IPS-NIHi7 (cell line): ENCODE measurements around the gene ZNF77.
"Not testable (repeated sequence)": the region's sequence is repeated elsewhere in the genome, so short reads cannot be mapped to it uniquely, and the experiment has no call there.

Source experiments
- DNase-seq: peaks from one replicate; pipeline ENCODE4 v3.0.0; 2012; ENCODE audit warnings: mixed read lengths; ENCODE audit errors: extremely low spot score

The ZNF77 gene

DNA sequence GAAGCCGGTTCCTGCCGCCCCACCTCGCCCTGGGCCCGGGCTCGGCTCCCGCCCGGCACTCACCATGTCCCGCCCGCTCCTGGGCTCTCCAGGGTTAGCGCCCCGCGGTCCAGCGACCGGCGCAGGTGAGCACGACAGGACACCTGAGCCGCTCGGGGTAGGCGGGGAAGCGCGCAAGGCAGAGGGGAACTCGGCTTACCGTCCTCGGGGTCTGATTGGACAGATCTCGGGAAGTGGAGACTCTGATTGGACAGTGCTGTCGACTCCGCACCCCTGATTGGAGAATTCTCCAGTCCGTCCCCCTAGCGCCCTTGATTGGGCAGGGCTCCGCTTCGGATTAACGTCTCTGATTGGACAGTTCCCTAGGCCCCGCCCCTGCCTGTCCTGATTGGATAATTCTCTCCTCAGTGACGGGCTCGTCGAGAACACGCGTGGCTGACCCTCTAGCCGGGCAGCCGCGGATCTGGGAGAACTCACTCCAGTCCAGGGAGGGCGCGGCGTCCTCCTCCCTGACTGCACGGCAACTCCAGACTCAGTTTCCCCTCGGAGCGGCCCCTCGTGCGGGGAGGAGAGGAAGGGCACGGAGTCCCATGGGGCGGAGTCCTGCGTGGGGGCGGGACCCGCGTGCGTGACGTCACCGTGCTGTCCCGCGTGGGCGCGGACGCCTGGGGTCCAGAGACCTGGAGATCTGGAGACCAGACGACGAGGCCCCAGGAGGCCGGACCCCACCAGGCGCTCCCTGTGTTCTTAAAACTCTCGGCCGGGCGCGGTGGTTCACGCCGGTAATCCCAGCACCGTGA is at the start of gene ZNF77:
ZNF77 (minus strand) TSS at position 197 of the 800 bp plus-strand sequence; CDS start at position 66, 131 bp downstream.
- peak; percentile 100 for DNase-seq

DNA sequence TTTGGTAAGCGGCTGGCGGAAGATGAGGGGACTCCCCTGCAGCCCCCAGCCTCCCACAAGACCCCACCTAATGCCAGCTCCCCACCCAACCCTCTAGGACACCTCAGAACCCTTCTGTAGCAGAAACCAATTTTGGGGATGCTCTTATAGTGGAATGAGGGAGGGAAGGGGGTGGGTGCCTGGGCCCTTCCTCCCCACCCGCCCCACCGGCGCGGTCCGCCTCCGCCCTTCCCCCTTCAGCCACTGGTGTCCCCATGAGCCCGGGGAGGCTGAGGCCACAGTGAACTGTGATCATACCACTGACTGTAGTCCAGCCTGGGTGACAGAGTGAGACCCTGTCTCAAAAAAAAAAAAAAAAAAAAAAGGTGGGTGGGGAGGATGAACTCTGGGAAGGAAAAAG is 48.8 kb upstream of the ZNF77 start:
- no peak for DNase-seq

- DNase-seq: no peak
Observed at GRCh38 chr19:2992958-2993357, 48.2 kb upstream of the ZNF77 start.

GRCh38 chr19:2992333-2992732 is 47.6 kb upstream of the ZNF77 start:
- not testable (repeated sequence) for DNase-seq

DNA sequence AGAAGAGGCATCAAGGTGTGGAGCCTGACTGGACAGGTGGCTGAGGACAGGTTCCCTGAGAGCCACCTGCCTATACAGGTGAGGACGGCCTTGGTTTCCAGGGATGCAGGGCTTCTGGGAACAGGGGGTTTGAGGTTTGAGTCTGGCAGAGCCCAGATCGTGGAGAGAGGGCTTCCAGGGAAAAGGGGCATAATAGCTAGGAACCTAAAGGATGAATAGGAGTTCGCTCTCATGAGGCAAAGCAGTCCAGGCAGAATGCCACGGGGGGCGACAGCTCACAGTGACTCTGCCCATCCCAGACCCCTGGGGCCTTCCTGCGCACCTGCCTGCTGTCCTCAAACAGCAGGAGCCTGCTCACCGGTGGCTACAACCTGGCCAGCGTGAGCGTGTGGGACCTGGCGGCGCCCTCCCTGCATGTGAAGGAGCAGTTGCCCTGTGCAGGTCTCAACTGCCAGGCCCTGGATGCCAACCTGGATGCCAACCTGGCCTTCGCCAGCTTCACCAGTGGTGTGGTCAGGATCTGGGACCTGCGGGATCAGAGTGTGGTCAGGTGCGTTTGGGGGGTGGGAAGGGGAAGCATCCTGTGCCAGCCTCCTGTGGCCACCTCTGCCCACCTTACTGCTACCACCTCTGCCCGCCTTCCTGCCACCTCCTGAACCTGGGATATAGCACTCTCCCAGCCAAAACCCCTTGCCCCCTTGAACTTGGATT is 44.6 kb upstream of the ZNF77 start:
- no peak for DNase-seq

- DNase-seq: no peak
Observed at GRCh38 chr19:2988568-2988967, 43.8 kb upstream of the ZNF77 start.

DNA sequence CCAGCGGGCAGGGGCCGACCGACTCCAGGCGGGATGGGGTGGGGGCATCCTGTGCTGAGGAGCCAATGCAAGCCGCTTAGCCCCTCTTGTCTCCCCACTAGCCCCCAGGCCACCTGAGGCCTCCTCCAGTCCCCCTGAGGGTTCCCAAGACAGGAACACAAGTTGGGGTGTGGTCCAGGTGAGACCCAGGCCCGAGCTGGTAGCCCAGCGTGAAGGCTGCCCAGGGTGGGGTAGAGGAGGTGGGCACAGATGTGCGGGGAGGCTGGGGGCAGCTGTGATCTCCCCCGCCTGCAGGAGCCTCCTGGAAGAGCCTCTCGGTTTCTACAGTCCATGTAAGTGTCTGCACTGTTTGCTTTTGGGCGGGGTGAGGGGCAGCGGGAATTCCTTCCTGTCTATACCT is 43.0 kb upstream of the ZNF77 start:
- DNase-seq: no peak

GRCh38 chr19:2986951-2987524 is 42.3 kb upstream of the ZNF77 start:
- peak; percentile 71 for DNase-seq

GRCh38 chr19:2984215-2984528 is 39.4 kb upstream of the ZNF77 start:
- no peak for DNase-seq

DNA sequence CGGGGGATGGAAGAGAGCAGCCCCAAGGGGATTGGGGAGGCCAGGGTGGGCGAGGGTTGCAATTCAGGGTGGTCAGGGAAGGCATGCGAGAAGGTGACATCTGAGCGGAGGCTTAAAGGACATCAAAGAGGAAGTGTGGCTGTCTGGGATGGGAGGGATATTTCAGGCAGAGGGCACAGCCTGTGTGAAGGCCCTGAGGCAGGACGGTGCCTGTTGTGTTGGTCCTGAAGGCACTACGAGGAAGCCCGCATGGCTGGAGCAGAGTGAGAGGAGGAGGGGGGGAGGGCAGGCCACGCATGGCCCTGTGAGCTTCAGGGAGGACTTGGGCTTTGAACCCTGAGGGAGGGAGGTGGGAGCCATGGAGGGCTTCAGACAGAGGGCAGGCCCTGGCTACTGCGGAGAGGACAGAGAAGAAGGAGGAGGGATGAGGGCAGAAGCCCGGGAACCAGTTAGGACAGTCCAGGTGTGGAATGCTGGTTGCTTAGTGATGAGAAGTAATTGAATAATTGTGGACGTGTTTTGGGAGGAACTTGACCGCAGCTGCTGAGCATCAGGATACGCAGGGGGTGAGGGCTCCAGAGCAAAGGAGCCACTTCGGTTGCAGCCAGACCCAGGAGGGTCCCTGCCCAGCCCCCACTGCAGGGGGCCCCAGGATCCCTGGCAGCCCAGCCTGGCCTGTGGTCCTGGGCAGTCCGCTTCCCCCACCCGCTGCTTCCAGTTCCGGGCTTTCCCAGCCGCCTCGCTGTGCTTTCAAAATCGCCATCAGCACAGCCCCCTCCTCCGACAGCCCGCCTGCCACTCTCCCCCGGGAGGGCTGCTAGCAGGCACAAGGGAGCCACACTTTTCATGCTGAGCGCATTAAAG is 38.8 kb upstream of the ZNF77 start:
- peak; percentile 88 for DNase-seq

DNA sequence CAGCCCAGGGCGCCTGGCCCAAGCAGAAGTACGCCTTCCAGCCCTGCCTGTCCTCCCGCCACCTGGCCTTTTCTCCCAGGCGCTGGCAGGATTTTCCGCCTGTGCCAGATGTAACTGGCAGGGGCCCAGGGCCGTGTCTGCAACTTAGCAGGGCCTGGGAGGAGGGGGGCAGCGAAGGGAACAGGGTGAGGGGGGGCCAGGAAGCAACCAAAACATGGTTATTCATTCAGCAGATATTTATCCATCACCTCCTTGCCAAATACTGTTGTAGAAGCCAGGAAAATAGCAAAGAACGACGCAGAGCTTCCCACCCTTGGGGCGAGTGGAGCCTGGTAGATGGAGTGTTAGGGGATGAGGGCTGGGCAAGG is 38.2 kb upstream of the ZNF77 start:
- no peak for DNase-seq

DNA sequence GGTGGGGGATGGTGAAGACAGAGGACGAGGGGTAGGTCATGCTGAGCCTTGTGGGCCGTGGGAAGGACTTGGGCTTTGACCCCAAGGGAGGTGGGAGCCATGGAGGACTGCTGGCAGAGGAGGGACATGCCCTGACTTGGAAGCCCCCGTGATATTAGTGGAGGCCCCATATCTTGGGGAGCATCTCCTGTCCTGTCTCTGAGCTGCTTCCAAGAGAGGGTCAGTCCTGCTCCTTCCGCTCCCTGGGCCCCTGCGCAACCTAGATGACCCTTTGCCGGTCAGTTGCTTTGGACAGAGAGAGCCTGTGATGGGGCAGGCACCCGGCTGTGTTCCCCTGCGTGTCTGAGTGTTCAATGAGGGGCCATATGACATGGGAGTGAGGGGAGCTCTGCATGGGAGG is 37.8 kb upstream of the ZNF77 start:
- DNase-seq: no peak

GRCh38 chr19:2981898-2982297 is 37.1 kb upstream of the ZNF77 start:
- DNase-seq: no peak

DNA sequence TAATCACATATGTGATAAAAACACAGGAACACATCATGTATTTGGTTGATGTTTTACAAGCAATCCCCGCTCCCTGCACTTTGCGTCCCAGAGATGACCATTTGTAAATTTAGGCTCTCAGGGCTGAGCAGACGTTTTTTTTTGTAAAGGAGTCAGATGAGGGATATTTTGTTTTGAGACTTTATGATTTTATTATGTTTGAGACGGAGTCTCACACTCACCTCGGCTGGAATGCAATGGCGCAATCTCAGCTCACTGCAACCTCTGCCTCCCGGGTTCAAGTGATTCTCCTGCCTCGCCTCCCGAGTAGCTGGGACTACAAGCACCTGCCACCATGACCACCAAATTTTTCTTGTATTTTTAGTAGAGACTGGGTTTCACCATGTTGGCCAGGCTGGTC is 34.0 kb upstream of the ZNF77 start:
- DNase-seq: no peak

DNA sequence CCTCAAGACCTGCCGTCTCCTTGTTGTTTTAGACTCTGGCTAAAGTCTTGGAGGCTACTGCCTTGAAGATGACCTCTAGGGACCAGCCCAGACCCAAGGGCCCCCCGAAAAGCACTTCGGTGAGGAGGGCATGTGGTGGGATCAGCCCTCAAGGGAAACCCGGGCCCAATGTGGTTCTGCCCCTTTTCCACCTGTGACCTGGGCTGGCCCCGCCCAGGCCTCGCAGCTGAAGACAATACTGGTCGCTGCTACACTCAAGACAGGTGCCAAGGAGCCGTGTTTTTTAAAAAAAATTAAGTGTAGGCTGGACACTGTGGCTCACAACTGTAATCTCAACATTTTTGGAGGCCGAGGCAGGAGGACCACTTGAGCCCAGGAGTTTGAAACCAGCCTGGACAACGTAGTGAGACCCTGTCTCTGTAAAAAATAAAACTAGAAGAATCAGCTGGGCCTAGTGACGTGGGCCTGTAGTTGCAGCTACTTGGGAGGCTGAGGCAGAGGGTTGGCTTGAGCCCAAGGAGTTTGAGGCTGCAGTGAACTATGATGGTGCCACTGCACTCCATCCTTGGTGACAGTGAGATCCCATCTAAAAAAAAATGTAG is 33.5 kb upstream of the ZNF77 start:
- DNase-seq: no peak

DNA sequence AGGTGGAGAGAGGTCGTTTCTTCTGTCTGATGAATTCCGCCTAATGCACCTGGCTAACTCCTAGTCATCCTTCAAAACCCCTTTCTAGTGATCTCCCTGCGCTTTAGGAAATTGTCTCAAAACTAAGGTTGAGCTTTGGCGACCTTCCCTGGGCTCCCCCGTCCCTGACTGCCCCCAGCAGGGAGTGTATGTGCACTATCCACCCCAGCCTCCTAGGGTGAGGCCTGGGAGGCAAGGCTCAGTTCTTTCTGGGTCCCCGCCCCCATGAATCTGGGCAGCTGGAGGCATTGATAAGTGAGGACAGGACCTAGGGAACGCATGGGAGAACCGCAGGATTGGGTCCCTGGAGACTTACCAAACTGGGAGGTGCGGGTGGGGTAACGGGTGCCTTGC is 33.0 kb upstream of the ZNF77 start:
- no peak for DNase-seq

- peak; percentile 99 for DNase-seq
Observed at GRCh38 chr19:2977001-2977745, 32.4 kb upstream of the ZNF77 start, which contains the start of gene TLE6. Gene TLE6, plus strand, starts transcription at chr19:2977564. Its CDS starts 670 bp downstream, at chr19:2978234.

- DNase-seq: no peak
Observed at GRCh38 chr19:2976609-2977000, 31.8 kb upstream of the ZNF77 start.

DNA sequence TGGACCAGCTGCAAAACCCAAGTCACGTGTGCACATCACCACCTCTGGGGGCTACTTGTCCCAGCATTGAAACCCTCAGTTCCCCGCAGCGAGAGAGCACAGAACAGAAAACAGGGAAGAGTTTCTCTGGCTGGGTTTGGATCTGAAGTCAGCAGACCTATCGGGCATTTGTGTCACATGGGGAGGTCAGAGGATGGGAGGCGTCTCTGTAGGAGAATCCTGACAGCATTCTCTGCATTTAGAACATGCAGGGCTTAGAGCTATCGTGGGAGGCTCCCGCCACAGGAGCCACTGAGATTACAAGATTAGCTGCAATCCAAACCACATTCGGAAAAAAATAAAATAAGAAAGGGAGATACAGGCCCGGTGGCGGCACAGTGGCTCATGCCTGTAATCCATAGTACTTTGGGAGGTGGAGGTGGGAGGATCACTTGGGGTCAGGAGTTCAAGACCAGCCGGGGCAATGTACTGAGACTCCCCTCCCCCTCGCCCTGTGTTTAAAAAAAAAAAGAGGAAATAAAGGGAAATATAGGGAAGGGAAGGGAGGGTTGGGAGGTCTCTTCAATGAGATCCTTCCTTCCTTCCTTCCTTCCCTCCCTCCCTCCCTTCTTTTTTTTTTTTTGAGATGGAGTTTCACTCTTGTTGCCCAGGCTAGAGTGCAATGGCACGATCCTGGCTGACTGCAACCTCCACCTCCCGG is 29.7 kb upstream of the ZNF77 start:
- no peak for DNase-seq

GRCh38 chr19:2973229-2973628 is 28.5 kb upstream of the ZNF77 start:
- DNase-seq: no peak
